ENCODE measurements around the gene METTL2A.

DNA sequence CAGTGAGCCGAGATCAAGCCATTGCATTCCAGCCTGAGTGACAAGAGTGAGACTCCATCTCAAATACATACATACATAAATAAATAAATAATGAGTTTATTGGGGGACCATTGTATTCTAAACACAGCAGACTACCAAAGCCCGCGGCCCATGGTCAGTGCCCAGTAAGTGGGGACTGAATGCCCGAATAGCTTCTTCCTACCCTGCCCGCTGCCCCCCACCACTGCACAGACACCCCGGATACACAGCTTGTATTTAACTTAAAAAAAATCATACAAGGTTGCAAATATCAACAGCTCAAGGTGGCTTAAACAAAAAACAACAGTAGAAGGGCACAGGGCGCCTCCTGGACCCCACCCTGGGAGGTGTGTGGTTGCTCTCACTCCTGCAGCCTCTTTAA lies 32.3 kb downstream of the METTL2A start:
- TF ChIP-seq, protein P1, sequence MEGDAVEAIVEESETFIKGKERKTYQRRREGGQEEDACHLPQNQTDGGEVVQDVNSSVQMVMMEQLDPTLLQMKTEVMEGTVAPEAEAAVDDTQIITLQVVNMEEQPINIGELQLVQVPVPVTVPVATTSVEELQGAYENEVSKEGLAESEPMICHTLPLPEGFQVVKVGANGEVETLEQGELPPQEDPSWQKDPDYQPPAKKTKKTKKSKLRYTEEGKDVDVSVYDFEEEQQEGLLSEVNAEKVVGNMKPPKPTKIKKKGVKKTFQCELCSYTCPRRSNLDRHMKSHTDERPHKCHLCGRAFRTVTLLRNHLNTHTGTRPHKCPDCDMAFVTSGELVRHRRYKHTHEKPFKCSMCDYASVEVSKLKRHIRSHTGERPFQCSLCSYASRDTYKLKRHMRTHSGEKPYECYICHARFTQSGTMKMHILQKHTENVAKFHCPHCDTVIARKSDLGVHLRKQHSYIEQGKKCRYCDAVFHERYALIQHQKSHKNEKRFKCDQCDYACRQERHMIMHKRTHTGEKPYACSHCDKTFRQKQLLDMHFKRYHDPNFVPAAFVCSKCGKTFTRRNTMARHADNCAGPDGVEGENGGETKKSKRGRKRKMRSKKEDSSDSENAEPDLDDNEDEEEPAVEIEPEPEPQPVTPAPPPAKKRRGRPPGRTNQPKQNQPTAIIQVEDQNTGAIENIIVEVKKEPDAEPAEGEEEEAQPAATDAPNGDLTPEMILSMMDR (IDR thresholded peaks at IDR 0.05), result no peak
- TF ChIP-seq EZH2 (IDR thresholded peaks at IDR 0.05), result no peak

Measured in neural progenitor cell (in vitro differentiated cells).